Kidney (tissue), 14 donors: Measurements from ENCODE around the gene TMEM150B. TPM values are rescaled to one million over a fixed set of nuclear protein-coding genes. Genes with fewer than 3 reads are reported as not detected.
A peak's percentile ranks its signal among the peaks of the same experiment; 100 is the strongest.

ENCODE experiments used
- DNase-seq, 5 donors: peaks; one replicate each; pipeline ENCODE4 v3.0.0-alpha.2; 2013 to 2020
- FAIRE-seq: peaks from 2 replicates; lab custom pipeline; 2012; peaks lifted over from hg19 to GRCh38; lab: Jason Lieb, UNC
- H3K27ac ChIP-seq, 2 donors: one replicate each; pipeline ENCODE4 v1.7.0; 2013; ENCODE audit warnings: low read depth in 2 of 2, low read length in 2 of 2, inconsistent platforms in 1 of 2
- H3K27me3 ChIP-seq: one replicate; pipeline ENCODE4 v1.7.1; 2013; ENCODE audit warnings: low read length, inconsistent platforms; ENCODE audit not compliant: control insufficient read depth, insufficient read depth
- H3K36me3 ChIP-seq, 3 donors: one replicate each; pipeline versions ENCODE4 v1.7.0 to v1.7.1; 2013; ENCODE audit warnings: low read length in 3 of 3, control low read depth in 1 of 3, inconsistent platforms in 1 of 3; ENCODE audit not compliant: insufficient read depth in 3 of 3, control insufficient read depth in 2 of 3
- H3K4me1 ChIP-seq, 3 donors: one replicate each; pipeline versions ENCODE4 v1.7.0 to v1.7.1; 2013; ENCODE audit warnings: low read length in 3 of 3, inconsistent platforms in 1 of 3, low read depth in 1 of 3; ENCODE audit not compliant: control insufficient read depth in 2 of 3, insufficient read depth in 2 of 3
- H3K4me3 ChIP-seq, 3 donors: one replicate each; pipeline versions ENCODE4 v1.7.0 to v1.8.1; 2013; ENCODE audit warnings: low read length in 3 of 3, control low read depth in 1 of 3, inconsistent platforms in 1 of 3
- H3K9ac ChIP-seq, 3 donors: one replicate each; pipeline versions ENCODE4 v1.7.0 to v1.7.1; 2013; ENCODE audit warnings: low read length in 3 of 3, control low read depth in 1 of 3, inconsistent platforms in 1 of 3
- H3K9me3 ChIP-seq, 3 donors: one replicate each; pipeline versions ENCODE4 v1.7.0 to v1.7.1; 2013; ENCODE audit warnings: low read length in 3 of 3, control low read depth in 1 of 3, inconsistent platforms in 1 of 3; ENCODE audit not compliant: control insufficient read depth in 2 of 3, insufficient read depth in 1 of 3
- CTCF ChIP-seq: IDR thresholded peaks from 3 replicates; pipeline ENCODE4 v1.5.1; 2012; ENCODE audit warnings: mild to moderate bottlenecking, moderate library complexity, borderline replicate concordance; ENCODE audit not compliant: insufficient read depth; ENCODE audit errors: extremely low read depth
- intact Hi-C: fragments of 100-400 bp; cut with DNase I; formaldehyde crosslinking; loops from one replicate; pipeline ENCODE4 v1.11.1; 2022
- polyA plus RNA-seq: library from polyadenylated mRNA; stranded (reverse); fragments of 350-450 nt; fragmentation: Illumina TruSeq; extraction: RNeasy Lipid Tissue Mini Kit (QIAGEN cat#74804); gene quantifications from one replicate; pipeline ENCODE4 v1.2.3, GENCODE V29; 2014; ENCODE audit warnings: low read depth, low replicate concordance; ENCODE audit not compliant: insufficient read depth
- total RNA-seq: library from RNA; stranded (reverse); fragmentation: NEBNext Ultra II Directional; extraction: Animal tissue kit (Norgen Biotek cat#: 25700); gene quantifications from one replicate; pipeline ENCODE4 v1.2.1, GENCODE V29; 2021
- donor health status: control.
- donor health status: control.
- donor health status: control.
- donor health status: control.
- donor health status: control.
- donor health status: DM: yes; HTN: yes; CAD: no.
- donor health status: Normal renal cell carcinoma (clear cell type).

Gene TMEM150B
- total and polyA plus RNA-seq, 2 donors from 2014 or later, result 3.6 to 5.4 TPM

DNA sequence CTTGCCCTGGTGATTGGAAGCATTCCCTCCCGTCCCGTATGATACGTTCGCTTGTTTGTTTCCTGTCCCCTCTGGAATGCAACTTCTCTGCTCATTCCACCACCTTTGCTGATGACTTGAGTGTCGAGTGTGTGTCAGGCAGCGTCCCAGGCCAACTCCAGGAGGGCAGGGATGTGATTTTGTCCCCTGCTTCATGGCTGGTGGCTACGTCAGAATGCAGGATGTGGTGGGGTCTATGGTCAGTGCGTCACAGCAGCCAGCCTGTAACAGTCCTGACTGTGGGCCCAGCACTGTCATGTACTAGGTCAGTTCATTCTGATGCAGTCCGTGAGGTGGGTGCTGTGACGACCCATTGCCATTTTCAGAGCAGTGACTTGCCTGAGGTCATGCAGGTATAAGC, 25.1 kb downstream of the TMEM150B start:
- H3K27me3 ChIP-seq, result no peaks in the 10 kb centered on the region
- no peak overlapping the region for H3K9ac ChIP-seq
- no peak for TF ChIP-seq CTCF
- no peak overlapping the region for H3K27ac ChIP-seq
- FAIRE-seq, result no peak
- intact Hi-C loops, result no loop called here
- H3K36me3 ChIP-seq, result no peaks in the 10 kb centered on the region
- H3K4me3 ChIP-seq, result no peak overlapping the region
- H3K4me1 ChIP-seq, result no peaks in the 10 kb centered on the region
- H3K9me3 ChIP-seq, result no peaks in the 10 kb centered on the region
- no peak for DNase-seq

- no peak for TF ChIP-seq CTCF
- H3K4me3 ChIP-seq, result no peak overlapping the region
- DNase-seq (no peak), FAIRE-seq (no peak)
- no peaks in the 10 kb centered on the region for H3K36me3 ChIP-seq
- no peaks in the 10 kb centered on the region for H3K9me3 ChIP-seq
- no peak overlapping the region for H3K9ac ChIP-seq
- H3K27me3 ChIP-seq, result no peaks in the 10 kb centered on the region
- H3K27ac ChIP-seq, result no peak overlapping the region
- no peaks in the 10 kb centered on the region for H3K4me1 ChIP-seq
- intact Hi-C loops, result no loop called here
Observed at GRCh38 chr19:55297267-55297666, 27.9 kb downstream of the TMEM150B start.

DNA sequence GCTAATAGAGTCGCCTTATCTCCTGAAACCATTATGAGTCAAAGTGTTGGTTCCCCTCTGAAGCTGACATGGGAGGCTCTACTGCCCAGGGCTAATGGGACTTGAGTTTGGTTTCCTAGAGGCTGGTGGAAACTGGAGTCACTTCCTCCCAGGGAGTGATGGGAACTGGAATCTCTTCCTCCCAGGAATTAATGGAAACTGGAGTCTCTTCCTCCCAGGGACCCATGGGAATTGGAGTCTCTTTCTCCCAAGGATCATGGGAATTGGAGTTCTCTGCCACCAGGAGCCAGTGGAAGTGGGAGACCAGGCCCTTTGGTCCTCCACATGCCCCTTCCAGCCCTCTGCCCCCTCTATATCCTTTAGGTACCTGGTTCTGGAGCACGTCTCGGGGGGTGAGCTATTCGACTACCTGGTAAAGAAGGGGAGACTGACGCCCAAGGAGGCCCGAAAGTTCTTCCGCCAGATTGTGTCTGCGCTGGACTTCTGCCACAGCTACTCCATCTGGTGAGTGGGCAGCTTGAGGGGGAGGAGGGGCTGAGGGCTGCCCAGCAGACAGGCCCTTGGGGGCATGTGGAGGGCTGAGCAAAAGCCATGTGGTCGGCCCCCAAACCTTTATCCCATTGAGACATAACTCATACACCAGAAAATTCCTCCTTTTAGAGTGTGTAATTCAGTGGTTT, 35.9 kb downstream of the TMEM150B start:
- no peaks in the 10 kb centered on the region for H3K27me3 ChIP-seq
- no peak overlapping the region for H3K27ac ChIP-seq
- no peaks in the 10 kb centered on the region for H3K4me1 ChIP-seq
- TF ChIP-seq CTCF, result no peak
- DNase-seq (peak in 1 of 5 donors; percentile 68), FAIRE-seq (no peak)
- no peak overlapping the region for H3K4me3 ChIP-seq
- no peaks in the 10 kb centered on the region for H3K36me3 ChIP-seq
- no peaks in the 10 kb centered on the region for H3K9me3 ChIP-seq
- no peak overlapping the region for H3K9ac ChIP-seq
- intact Hi-C loops, result no loop called here
